K562 (cell line): ENCODE measurements around the gene CRLF1. TPM values are rescaled to one million over a fixed set of nuclear protein-coding genes. Genes with fewer than 3 reads are reported as not detected.

ENCODE experiments used
- ATAC-seq: fragments of 200-7000 bp; cut with Tn5 transposase; 3 replicates; pipeline ENCODE4 v1.9.1; 2020; ENCODE audit warnings: moderate library complexity
- BruUV-seq: library from RNA; stranded (reverse); fragments of 400-500 nt; replicated peaks from 2 replicates; lab custom pipeline; 2021; lab: Mats Ljungman, UMichigan
- CTCF ChIA-PET: fragments of 300-600 bp; formaldehyde crosslinking; extraction: SDS; loops from one replicate; lab custom pipeline; 2021; ENCODE audit warnings: low intra/inter-chr PET ratio; lab: Yijun Ruan, JAX
- POLR2A ChIA-PET: fragments of 300-600, 350-650 bp; sonication (Branson Sonifier 250); formaldehyde crosslinking; extraction: SDS; loops from one replicate; lab custom pipeline; 2021; ENCODE audit warnings: antibody characterized with exemption, inconsistent platforms; lab: Yijun Ruan, JAX
- DNase-seq, 4 experiments: peaks; one replicate each; pipeline versions ENCODE4 v3.0.0 to v3.0.0-alpha.2; 2011 to 2018; ENCODE audit warnings: low spot score in 3 of 4, mixed read lengths in 3 of 4; ENCODE audit errors: extremely low read depth in 1 of 4
- FAIRE-seq: peaks from 2 replicates; lab custom pipeline; 2011; peaks lifted over from hg19 to GRCh38; lab: Jason Lieb, UNC
- H2AFZ ChIP-seq: 2 replicates; pipeline ENCODE4 v1.6.0; 2011; ENCODE audit warnings: low read depth, low read length, control low read depth, inconsistent platforms
- H3K27ac ChIP-seq: fragments of 200-600 bp; 3 replicates; pipeline ENCODE4 v1.8.0; 2011; ENCODE audit warnings: low read depth, mild to moderate bottlenecking, control low read depth, inconsistent platforms, low read length, moderate library complexity, mixed read lengths; ENCODE audit errors: extremely low read depth
- H3K27me3 ChIP-seq, 2 experiments: fragments of 300-600 bp in 1 of 2; 2 replicates in 1 of 2; 3 replicates in 1 of 2; pipeline versions ENCODE4 v1.6.0 to v1.8.0; 2011; ENCODE audit warnings: inconsistent platforms in 2 of 2, low read length in 2 of 2, mild to moderate bottlenecking in 1 of 2, mixed read lengths in 1 of 2, moderate library complexity in 1 of 2; ENCODE audit not compliant: control insufficient read depth in 2 of 2, insufficient read depth in 2 of 2
- H3K36me3 ChIP-seq: fragments of 300-600 bp; 3 replicates; pipeline ENCODE4 v1.8.0; 2011; ENCODE audit warnings: mild to moderate bottlenecking, low read length, inconsistent platforms; ENCODE audit not compliant: control insufficient read depth, insufficient read depth
- H3K4me1 ChIP-seq, 2 experiments: fragments of 200-600 bp in 1 of 2; replicated peaks in 1 of 2; 2 replicates in 1 of 2; 3 replicates in 1 of 2; pipeline versions ENCODE4 v1.5.1 to v1.8.0; 2011; ENCODE audit warnings: inconsistent platforms in 2 of 2, low read length in 2 of 2, mild to moderate bottlenecking in 1 of 2, mixed read lengths in 1 of 2, moderate library complexity in 1 of 2; ENCODE audit not compliant: control insufficient read depth in 2 of 2, insufficient read depth in 2 of 2
- H3K4me2 ChIP-seq: 2 replicates; pipeline ENCODE4 v1.6.1; 2011; ENCODE audit warnings: low read length, control low read depth, inconsistent platforms, mixed read lengths; ENCODE audit not compliant: insufficient read depth
- H3K4me3 ChIP-seq: fragments of 200-600 bp; sonication (generic), shearing (Covaris generic); 2 replicates; pipeline ENCODE4 v1.5.1; 2016; ENCODE audit warnings: control low read depth, inconsistent platforms
- H3K79me2 ChIP-seq: fragments of 200-600 bp; 3 replicates; pipeline ENCODE4 v1.8.0; 2011; ENCODE audit warnings: low read length, inconsistent platforms; ENCODE audit not compliant: control insufficient read depth, insufficient read depth
- H3K9ac ChIP-seq, 2 experiments: 2 replicates each; pipeline versions ENCODE4 v1.6.0 to v1.6.1; 2011; ENCODE audit warnings: low read depth in 2 of 2, low read length in 2 of 2, control low read depth in 1 of 2, inconsistent platforms in 1 of 2, mild to moderate bottlenecking in 1 of 2, mixed read lengths in 1 of 2; ENCODE audit not compliant: insufficient read depth in 1 of 2
- H3K9me1 ChIP-seq: one replicate; pipeline ENCODE4 v1.6.0; 2011; ENCODE audit warnings: inconsistent platforms, mild to moderate bottlenecking, low read length, moderate library complexity; ENCODE audit not compliant: control insufficient read depth, insufficient read depth
- H3K9me3 ChIP-seq: replicated peaks from 2 replicates; pipeline ENCODE4 v1.5.1; 2011; ENCODE audit warnings: low read depth, low read length, inconsistent platforms; ENCODE audit not compliant: control insufficient read depth, insufficient read depth
- H4K20me1 ChIP-seq: replicated peaks from 2 replicates; pipeline ENCODE4 v1.6.1; 2011; ENCODE audit warnings: low read length, inconsistent platforms, mixed read lengths; ENCODE audit not compliant: control insufficient read depth, insufficient read depth
- CTCF ChIP-seq, 3 experiments: IDR thresholded peaks in 2 of 3; conservative IDR thresholded peaks in 1 of 3; 2 replicates each; pipeline ENCODE4 v1.5.1; 2011 to 2012; ENCODE audit warnings: low read length in 3 of 3, mild to moderate bottlenecking in 3 of 3, control low read depth in 2 of 3, improper control_type of control experiment in 1 of 3, inconsistent platforms in 1 of 3, low read depth in 1 of 3, mixed read lengths in 1 of 3, moderate library complexity in 1 of 3; ENCODE audit not compliant: insufficient read depth in 2 of 3
- FIP1L1 ChIP-seq: fragments of 200-400 bp; formaldehyde crosslinking; IDR thresholded peaks from 2 replicates; pipeline ENCODE4 v1.6.1; 2018; ENCODE audit warnings: mild to moderate bottlenecking, low read depth, low read length; ENCODE audit not compliant: poor library complexity, severe bottlenecking
- POLR2G ChIP-seq: fragments of 200-400 bp; formaldehyde crosslinking; IDR thresholded peaks from 2 replicates; pipeline ENCODE4 v1.6.1; 2017; ENCODE audit warnings: low read depth, mild to moderate bottlenecking, antibody characterized with exemption, low read length, moderate library complexity
- RBFOX2 ChIP-seq: fragments of 200-400 bp; formaldehyde crosslinking; IDR thresholded peaks from 2 replicates; pipeline ENCODE4 v1.6.1; 2017; ENCODE audit warnings: low read depth, mild to moderate bottlenecking, low read length, moderate library complexity
- TCFL5 ChIP-seq: fragments of 250-450 bp; sonication (Bioruptor Pico); conservative IDR thresholded peaks from 2 replicates; pipeline ENCODE4 v1.6.1; 2021; ENCODE audit warnings: mild to moderate bottlenecking, moderate library complexity, matching md5 sums
- WGBS: fragments of 100-300 bp; shearing (Covaris generic); methylation state at CpG from one replicate; pipeline ENCODE4 v1.1.6; 2016; ENCODE audit warnings: low coverage, mixed read lengths; ENCODE audit not compliant: insufficient coverage; ENCODE audit errors: missing lambda C conversion rate; 5-methylcytosine and 5-hydroxymethylcytosine counted together
- in situ Hi-C: fragments of 300-500 bp; cut with MboI; formaldehyde crosslinking; loops from 4 replicates; pipeline ENCODE4 v1.15.0; 2018; ENCODE audit warnings: inconsistent platforms, mixed read lengths
- intact Hi-C: fragments of 100-400 bp; cut with micrococcal nuclease; formaldehyde crosslinking; loops from 2 replicates; pipeline ENCODE4 v1.14.2; 2022
- polyA plus RNA-seq, 8 experiments: library from polyadenylated mRNA; depleted of rRNA in 4 of 8; stranded (reverse) in 5 of 8; unstranded in 3 of 8; fragments of >200 nt; fragmentation: Nextera tagmentation in 2 of 8; fragmentation: Illumina TruSeq in 1 of 8; extraction: Ambion mirVana in 2 of 8; extraction: Trizol in 1 of 8; gene quantifications; 2 replicates each; pipeline versions ENCODE4 v1.2.1 to v1.2.3, GENCODE V29; 2011 to 2014; ENCODE audit warnings: inconsistent platforms in 1 of 8, missing spikeins in 1 of 8
- total RNA-seq, 7 experiments: library from RNA; depleted of rRNA in 6 of 7; stranded (reverse); fragments of >200 nt in 6 of 7; fragmentation: Illumina TruSeq in 2 of 7; extraction: Trizol in 2 of 7; gene quantifications; 2 replicates each; pipeline versions ENCODE4 v1.2.1 to v1.2.3, GENCODE V29; 2011 to 2021; ENCODE audit warnings: low replicate concordance in 1 of 7

CRLF1 gene
- total and polyA plus RNA-seq, 9 of the 15 experiments (the other 6 are each of a cell fraction or from before 2014, with no cell fraction given) = 0.85 to 3.6 (median 1.7) TPM

GRCh38 chr19:18562086-18562485 lies 44.5 kb downstream of the CRLF1 start:
- H3K9ac ChIP-seq = peak overlapping the region in 1 of 2 experiments; percentile 55; a peak in 2 of 4 replicates
- no peaks in the 10 kb centered on the region for H3K9me3 ChIP-seq
- peaks cover 44% of the 10 kb centered on the region for H3K79me2 ChIP-seq
- TF ChIP-seq CTCF (IDR thresholded peaks at IDR 0.05 in 2 of 3, conservative IDR thresholded peaks at IDR 0.05 in 1 of 3; ENCODE audit: insufficient read depth in 2 of 3, low read depth in 1 of 3, low read length in 3 of 3) (no peak), FIP1L1 (no peak), TCFL5 (CRISPR knock-in tag) (no peak), POLR2G (0 out of 2 replicates have a peak, but pooled peaks have one; percentile 30), RBFOX2 (peak; percentile 29; the same call in 1 of the 2 replicates)
- H3K4me3 ChIP-seq = no peak overlapping the region
- H3K27me3 ChIP-seq = no peaks in the 10 kb centered on the region
- BruUV-seq = no TSS peak
- POLR2A ChIA-PET = interaction anchor here (0.7 to 0.9 kb wide), 2 partner anchors 9 to 408 kb away, joined by 3 read pairs; partner anchors contain the start of gene UBA52
- FAIRE-seq (no peak), ATAC-seq (no peak), DNase-seq (no peak)
- H2AFZ ChIP-seq = no peak overlapping the region
- H3K4me1 ChIP-seq = peaks cover 7 to 18% of the 10 kb centered on the region in 2 experiments; a peak in 4 of 5 replicates
- H3K36me3 ChIP-seq = peaks cover 71% of the 10 kb centered on the region; the same call in 2 of the 3 replicates
- no peak overlapping the region for H3K4me2 ChIP-seq
- no peaks in the 10 kb centered on the region for H3K9me1 ChIP-seq
- in situ Hi-C loops = no loop called here
- no peaks in the 10 kb centered on the region for H4K20me1 ChIP-seq
- CTCF ChIA-PET = no interaction called here
- no peak overlapping the region for H3K27ac ChIP-seq
- WGBS = 94% methylated on average over 14 of the region's 14 CpGs
- intact Hi-C loops = no loop called here
